ENCODE measurements around the gene DEUP1.

DEUP1 gene

GRCh38 chr11:93481279-93481678 lies 150.7 kb downstream of the DEUP1 start:
- DNase-seq (ENCODE audit: low read depth) = peak; percentile 73
- no peak for TF ChIP-seq CTCF (IDR thresholded peaks at IDR 0.05; ENCODE audit: insufficient read depth, low read depth, low read length, missing control alignments)
- no peak overlapping the region for H3K4me3 ChIP-seq (ENCODE audit: low read length)

- H3K4me3 ChIP-seq (ENCODE audit: low read length) = no peak overlapping the region
- no peak for DNase-seq (ENCODE audit: low read depth)
- no peak for TF ChIP-seq CTCF (IDR thresholded peaks at IDR 0.05; ENCODE audit: insufficient read depth, low read depth, low read length, missing control alignments)
Observed at GRCh38 chr11:93481696-93482095, 151.2 kb downstream of the DEUP1 start.

GRCh38 chr11:93482556-93482955 lies 152.0 kb downstream of the DEUP1 start:
- TF ChIP-seq CTCF (IDR thresholded peaks at IDR 0.05; ENCODE audit: insufficient read depth, low read depth, low read length, missing control alignments) = no peak
- no peak overlapping the region for H3K4me3 ChIP-seq (ENCODE audit: low read length)
- DNase-seq (ENCODE audit: low read depth) = no peak

- no peak for DNase-seq (ENCODE audit: low read depth)
- H3K4me3 ChIP-seq (ENCODE audit: low read length) = no peak overlapping the region
Observed at GRCh38 chr11:93484716-93485115, 154.2 kb downstream of the DEUP1 start.

GRCh38 chr11:93485983-93486382 lies 155.4 kb downstream of the DEUP1 start:
- no peak for DNase-seq (ENCODE audit: low read depth)
- H3K4me3 ChIP-seq (ENCODE audit: low read length) = no peak overlapping the region
- TF ChIP-seq CTCF (IDR thresholded peaks at IDR 0.05; ENCODE audit: insufficient read depth, low read depth, low read length, missing control alignments) = no peak

More at GRCh38 chr11:93484716-93485115, 154.2 kb downstream of the DEUP1 start:
- no peak for TF ChIP-seq CTCF (IDR thresholded peaks at IDR 0.05; ENCODE audit: insufficient read depth, low read depth, low read length, missing control alignments)

- no peak for TF ChIP-seq CTCF (IDR thresholded peaks at IDR 0.05; ENCODE audit: insufficient read depth, low read depth, low read length, missing control alignments)
- no peak overlapping the region for H3K4me3 ChIP-seq (ENCODE audit: low read length)
- DNase-seq (ENCODE audit: low read depth) = no peak
Observed at GRCh38 chr11:93487032-93487483, 156.5 kb downstream of the DEUP1 start.

Data from epithelial cell of esophagus (primary cell).